ENCODE data around the gene TICAM1. TPM values are rescaled to one million over a fixed set of nuclear protein-coding genes. Genes with fewer than 3 reads are reported as not detected.

The TICAM1 gene
- total and polyA plus RNA-seq, 2 of the 13 experiments (the other 11 are each of a cell fraction or from before 2014, with no cell fraction given) = 0.33 to 0.95 TPM

GRCh38 chr19:4768934-4769777 is 62.4 kb downstream of the TICAM1 start (continued):
- TF ChIP-seq CHD2 (IDR thresholded peaks at IDR 0.05; ENCODE audit: low read depth, low read length) (peak; percentile 40; the same call in 1 of the 2 replicates), ZNF674 (CRISPR knock-in tag; IDR thresholded peaks at IDR 0.05; ENCODE audit: low read depth) (peak; percentile 100), MIXL1 (CRISPR knock-in tag; IDR thresholded peaks at IDR 0.05) (peak; percentile 100), NFYB (CRISPR knock-in tag; IDR thresholded peaks at IDR 0.05) (peak; percentile 79), CREB1 (IDR thresholded peaks at IDR 0.05) (no peak), CREB1 (CRISPR knock-in tag; IDR thresholded peaks at IDR 0.05) (peak; percentile 64; the same call in 1 of the 2 replicates), ZNF792 (CRISPR knock-in tag; IDR thresholded peaks at IDR 0.05) (peak; percentile 100), ONECUT2 (CRISPR knock-in tag; IDR thresholded peaks at IDR 0.05) (peak; percentile 95), ETV5 (CRISPR knock-in tag; IDR thresholded peaks at IDR 0.05; ENCODE audit: borderline replicate concordance) (peak; percentile 98), NKX3-1 (CRISPR knock-in tag; IDR thresholded peaks at IDR 0.05) (peak; percentile 100), HES4 (CRISPR knock-in tag; IDR thresholded peaks at IDR 0.05; ENCODE audit: borderline replicate concordance) (peak; percentile 100), HNRNPK (IDR thresholded peaks at IDR 0.05; ENCODE audit: low read depth, low read length, poor library complexity, severe bottlenecking) (peak; percentile 33), PHF21A (CRISPR knock-in tag; IDR thresholded peaks at IDR 0.05) (peak; percentile 91), ZNF430 (CRISPR knock-in tag; IDR thresholded peaks at IDR 0.05) (peak; percentile 100), MIER3 (CRISPR knock-in tag; IDR thresholded peaks at IDR 0.05; ENCODE audit: borderline replicate concordance) (peak; percentile 100), SRSF9 (IDR thresholded peaks at IDR 0.05; ENCODE audit: borderline replicate concordance, insufficient read depth, low read depth, low read length, poor library complexity, severe bottlenecking) (no peak), RFXANK (CRISPR knock-in tag; IDR thresholded peaks at IDR 0.05) (peak; percentile 99), FOXP1 (IDR thresholded peaks at IDR 0.05) (no peak), FOXP1 (CRISPR knock-in tag; IDR thresholded peaks at IDR 0.05) (peak; percentile 95), ARHGAP35 (CRISPR knock-in tag; IDR thresholded peaks at IDR 0.05; ENCODE audit: borderline replicate concordance) (peak; percentile 100), HNF4G (IDR thresholded peaks at IDR 0.05; ENCODE audit: borderline replicate concordance, low read depth, low read length) (peak; percentile 83), HNF4G (CRISPR knock-in tag; IDR thresholded peaks at IDR 0.05; ENCODE audit: borderline replicate concordance, low read depth) (peak; percentile 99), ZSCAN21 (CRISPR knock-in tag; IDR thresholded peaks at IDR 0.05; ENCODE audit: borderline replicate concordance) (peak; percentile 100), ZNF569 (CRISPR knock-in tag; IDR thresholded peaks at IDR 0.05; ENCODE audit: borderline replicate concordance) (peak; percentile 100; the same call in 1 of the 2 replicates), AHR (CRISPR knock-in tag; IDR thresholded peaks at IDR 0.05) (peak; percentile 100), ZNF451 (CRISPR knock-in tag; IDR thresholded peaks at IDR 0.05) (peak; percentile 100), RELA (CRISPR knock-in tag; IDR thresholded peaks at IDR 0.05) (peak; percentile 99), ZNF354B (CRISPR knock-in tag; IDR thresholded peaks at IDR 0.05) (peak; percentile 100), FOXA3 (CRISPR knock-in tag; IDR thresholded peaks at IDR 0.05) (peak; percentile 95), ZFP1 (CRISPR knock-in tag; IDR thresholded peaks at IDR 0.05) (peak; percentile 100), KDM6A (CRISPR knock-in tag; IDR thresholded peaks at IDR 0.05; ENCODE audit: low read depth) (peak; percentile 96), NPAS2 (CRISPR knock-in tag; IDR thresholded peaks at IDR 0.05; ENCODE audit: borderline replicate concordance) (peak; percentile 98), TBX2 (CRISPR knock-in tag; IDR thresholded peaks at IDR 0.05; ENCODE audit: borderline replicate concordance) (peak; percentile 99), NRL (CRISPR knock-in tag; IDR thresholded peaks at IDR 0.05; ENCODE audit: borderline replicate concordance) (peak; percentile 100), ZFP36 (IDR thresholded peaks at IDR 0.05; ENCODE audit: borderline replicate concordance, low read depth, low read length, partially characterized antibody) (no peak), HDAC2 (CRISPR knock-in tag; IDR thresholded peaks at IDR 0.05) (peak; percentile 100), NFRKB (IDR thresholded peaks at IDR 0.05) (no peak)

Data from HepG2 (cell line).